Body of pancreas (tissue), 4 donors: ENCODE results near the gene NDUFAF7. TPM values are rescaled to one million over a fixed set of nuclear protein-coding genes. Genes with fewer than 3 reads are reported as not detected.
"Not testable (repeated sequence)": the region's sequence is repeated elsewhere in the genome, so short reads cannot be mapped to it uniquely, and the experiment has no call there.

ENCODE experiments used
- ATAC-seq: fragments of 150-250 bp; one replicate; pipeline ENCODE4 v1.9.1; 2016
- DNase-seq, 4 donors: peaks; one replicate each; pipeline ENCODE4 v3.0.0-alpha.2; 2019
- H3K27ac ChIP-seq, 4 donors: fragments of 200-600 bp; sonication (generic); 1 replicate in 3 of 4; 2 replicates in 1 of 4; pipeline versions ENCODE4 v1.5.1 to v1.6.1; 2016 to 2019; ENCODE audit warnings: mild to moderate bottlenecking in 1 of 4, mixed read lengths in 1 of 4, moderate library complexity in 1 of 4
- H3K27me3 ChIP-seq, 2 donors: fragments of 200-600 bp; sonication (generic); one replicate each; pipeline ENCODE4 v1.6.0; 2016; ENCODE audit warnings: mild to moderate bottlenecking in 1 of 2
- H3K36me3 ChIP-seq, 2 donors: fragments of 200-600 bp; sonication (generic); replicated peaks in 1 of 2; 2 replicates each; pipeline ENCODE4 v1.5.1; 2016; ENCODE audit warnings: low read depth in 2 of 2; ENCODE audit not compliant: insufficient read depth in 1 of 2
- H3K4me1 ChIP-seq: fragments of 200-600 bp; sonication (generic); one replicate; pipeline ENCODE4 v1.6.0; 2016
- H3K4me3 ChIP-seq, 2 donors: fragments of 200-600 bp; sonication (generic); 1 replicate in 1 of 2; 2 replicates in 1 of 2; pipeline ENCODE4 v1.5.1; 2016 to 2019
- H3K9me3 ChIP-seq, 3 donors: fragments of 200-600 bp; sonication (generic); 1 replicate in 2 of 3; 2 replicates in 1 of 3; pipeline ENCODE4 v1.5.1; 2016
- POLR2A ChIP-seq, 3 donors: fragments of 450-650 bp; IDR thresholded peaks; one replicate each; pipeline ENCODE4 v1.6.1; 2016; ENCODE audit warnings: antibody characterized with exemption in 3 of 3, mild to moderate bottlenecking in 2 of 3
- WGBS, 2 donors: methylation state at CpG; one replicate each; pipeline ENCODE4 v1.1.5; 2017; 5-methylcytosine and 5-hydroxymethylcytosine counted together
- intact Hi-C: fragments of 100-400 bp; cut with DNase I; formaldehyde crosslinking; loops from one replicate; pipeline ENCODE4 v1.15.1; 2023
- total RNA-seq, 2 donors: library from RNA; depleted of rRNA; stranded (reverse); fragments of >200 nt; gene quantifications; one replicate each; pipeline ENCODE4 v1.1.0, GENCODE V29; 2016
- TF ChIP-seq, protein P1 (sequence below), 7 experiments: fragments of 450-650 bp in 4 of 7; fragments of 200-600 bp in 3 of 7; sonication (generic) in 3 of 7; IDR thresholded peaks; one replicate each; pipeline ENCODE4 v1.5.1; 2016 to 2019; ENCODE audit warnings: antibody characterized with exemption in 7 of 7

NDUFAF7 gene
- total RNA-seq, 2 donors from 2014 or later: 12.2 to 18.5 TPM

DNA sequence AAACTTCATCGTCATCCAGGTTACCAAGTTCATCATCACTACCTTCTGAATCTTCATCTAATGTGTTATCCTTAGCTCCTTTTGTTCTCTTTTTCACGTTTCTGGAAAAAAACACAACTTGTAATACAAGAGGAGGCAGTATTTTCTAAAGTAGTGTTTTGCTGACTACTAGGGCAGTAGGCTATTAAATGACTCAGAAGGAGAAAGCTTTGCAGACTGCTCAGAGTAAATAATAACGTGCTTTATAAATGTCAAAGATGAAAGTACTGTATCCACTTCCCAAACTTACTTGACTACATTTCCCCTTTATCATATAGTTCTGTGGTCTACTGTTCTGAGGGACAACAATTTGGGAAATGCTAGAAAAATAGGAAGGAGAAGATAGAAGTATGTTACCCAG lies 19.5 kb upstream of the NDUFAF7 start:
- Histone ChIP-seq H3K4me1 (no peaks in the 10 kb centered on the region), H3K4me3 (no peak overlapping the region), H3K9me3 (peaks cover 0 to 7% (median 2%) of the 10 kb centered on the region in 3 donors), H3K27ac (no peak overlapping the region), H3K27me3 (no peaks in the 10 kb centered on the region), H3K36me3 (peaks cover 21 to 34% of the 10 kb centered on the region in 2 donors)
- WGBS, 2 donors: 89 to 92% methylated on average over 3 of the region's 3 CpGs
- no peak for DNase-seq
- intact Hi-C loops: no loop called here
- no peak for TF ChIP-seq POLR2A (IDR thresholded peaks at IDR 0.05)
- TF ChIP-seq, protein P1, sequence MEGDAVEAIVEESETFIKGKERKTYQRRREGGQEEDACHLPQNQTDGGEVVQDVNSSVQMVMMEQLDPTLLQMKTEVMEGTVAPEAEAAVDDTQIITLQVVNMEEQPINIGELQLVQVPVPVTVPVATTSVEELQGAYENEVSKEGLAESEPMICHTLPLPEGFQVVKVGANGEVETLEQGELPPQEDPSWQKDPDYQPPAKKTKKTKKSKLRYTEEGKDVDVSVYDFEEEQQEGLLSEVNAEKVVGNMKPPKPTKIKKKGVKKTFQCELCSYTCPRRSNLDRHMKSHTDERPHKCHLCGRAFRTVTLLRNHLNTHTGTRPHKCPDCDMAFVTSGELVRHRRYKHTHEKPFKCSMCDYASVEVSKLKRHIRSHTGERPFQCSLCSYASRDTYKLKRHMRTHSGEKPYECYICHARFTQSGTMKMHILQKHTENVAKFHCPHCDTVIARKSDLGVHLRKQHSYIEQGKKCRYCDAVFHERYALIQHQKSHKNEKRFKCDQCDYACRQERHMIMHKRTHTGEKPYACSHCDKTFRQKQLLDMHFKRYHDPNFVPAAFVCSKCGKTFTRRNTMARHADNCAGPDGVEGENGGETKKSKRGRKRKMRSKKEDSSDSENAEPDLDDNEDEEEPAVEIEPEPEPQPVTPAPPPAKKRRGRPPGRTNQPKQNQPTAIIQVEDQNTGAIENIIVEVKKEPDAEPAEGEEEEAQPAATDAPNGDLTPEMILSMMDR (IDR thresholded peaks at IDR 0.05): no peak
- ATAC-seq: no peak

DNA sequence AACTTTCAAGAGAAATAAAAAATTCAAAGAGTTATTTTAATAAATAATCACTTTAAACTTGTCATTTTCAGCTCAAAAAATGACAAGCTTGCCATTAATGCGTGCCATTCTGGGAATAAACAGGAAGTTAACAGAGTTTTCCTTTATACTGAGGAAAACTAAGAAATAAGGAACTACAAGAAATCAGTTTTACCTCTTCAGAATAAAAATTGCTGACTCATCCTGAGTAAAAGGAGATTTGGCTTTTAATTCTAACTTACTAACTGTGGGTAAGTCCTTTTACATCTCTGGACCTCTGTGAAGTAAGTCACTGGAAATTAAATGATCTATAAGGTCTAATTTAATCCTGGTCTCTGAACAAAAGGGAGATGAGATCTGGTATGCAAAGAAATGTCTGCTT lies 16.2 kb upstream of the NDUFAF7 start:
- WGBS, 2 donors: 72 to 93% methylated on average over 1 of the region's 1 CpG
- no peak overlapping the region for H3K27ac ChIP-seq
- no peak for DNase-seq
- no peaks in the 10 kb centered on the region for H3K27me3 ChIP-seq
- no peak for ATAC-seq
- no peaks in the 10 kb centered on the region for H3K4me1 ChIP-seq
- TF ChIP-seq POLR2A (IDR thresholded peaks at IDR 0.05): no peak
- TF ChIP-seq, protein P1 (IDR thresholded peaks at IDR 0.05): no peak
- intact Hi-C loops: no loop called here
- peaks cover 4 to 30% of the 10 kb centered on the region in 2 donors for H3K36me3 ChIP-seq
- no peak overlapping the region for H3K4me3 ChIP-seq
- H3K9me3 ChIP-seq: no peaks in the 10 kb centered on the region

DNA sequence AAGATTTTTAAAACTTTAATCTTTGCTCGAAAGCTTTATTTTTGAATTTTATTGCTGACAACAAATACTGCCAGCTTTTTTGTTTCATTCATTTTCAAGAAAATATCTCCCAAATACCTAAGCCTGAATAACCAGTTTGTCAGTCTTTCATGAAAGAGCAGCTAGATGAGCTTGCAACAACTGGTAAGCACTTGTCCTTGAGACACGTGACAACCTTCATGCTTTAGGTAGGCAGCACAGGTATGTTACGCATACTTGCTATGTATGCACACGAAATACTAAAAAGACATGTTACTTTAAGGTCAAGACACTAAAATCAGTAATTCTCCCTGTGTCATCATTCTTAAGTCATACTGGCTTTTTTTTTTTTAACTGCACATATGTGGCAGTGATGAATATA lies 12.4 kb upstream of the NDUFAF7 start:
- intact Hi-C loops: no loop called here
- 76 to 78% methylated on average over 4 of the region's 4 CpGs for WGBS, 2 donors
- H3K4me3 ChIP-seq: no peak overlapping the region
- H3K27ac ChIP-seq: no peak overlapping the region
- TF ChIP-seq, protein P1 (IDR thresholded peaks at IDR 0.05): no peak
- no peak for TF ChIP-seq POLR2A (IDR thresholded peaks at IDR 0.05)
- DNase-seq: no peak
- no peak for ATAC-seq
- peaks cover 4 to 22% of the 10 kb centered on the region in 2 donors for H3K36me3 ChIP-seq
- no peaks in the 10 kb centered on the region for H3K4me1 ChIP-seq
- H3K9me3 ChIP-seq: no peaks in the 10 kb centered on the region
- H3K27me3 ChIP-seq: no peaks in the 10 kb centered on the region

DNA sequence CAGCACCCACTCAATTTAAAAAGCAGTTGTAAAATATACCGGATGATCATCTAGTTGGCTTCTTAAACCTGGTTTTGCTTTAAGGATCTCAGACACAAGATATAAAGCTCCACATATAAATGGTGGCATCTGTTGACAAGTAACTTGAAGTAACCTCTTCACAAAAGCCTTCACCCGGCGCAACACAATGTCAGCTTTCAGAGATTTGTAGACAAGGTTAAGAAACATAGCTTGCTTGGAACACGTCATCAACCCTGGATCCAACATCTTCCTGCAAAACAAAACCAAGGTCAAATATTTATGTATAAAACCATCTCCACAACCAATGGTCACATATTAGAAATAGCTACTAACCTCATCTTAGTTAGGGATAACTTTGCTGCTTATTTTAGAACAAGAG lies 8.3 kb upstream of the NDUFAF7 start:
- no peak overlapping the region for H3K27ac ChIP-seq
- H3K9me3 ChIP-seq: no peaks in the 10 kb centered on the region
- no peak for ATAC-seq
- peaks cover 4% of the 10 kb centered on the region for H3K4me1 ChIP-seq
- DNase-seq: no peak
- no peaks in the 10 kb centered on the region for H3K27me3 ChIP-seq
- peaks cover 2 to 12% of the 10 kb centered on the region in 2 donors for H3K36me3 ChIP-seq
- H3K4me3 ChIP-seq: no peak overlapping the region
- 94 to 97% methylated on average over 4 of the region's 4 CpGs for whole genome bisulfite sequencing, 2 donors
- TF ChIP-seq, protein P1 (IDR thresholded peaks at IDR 0.05): no peak
- no peak for TF ChIP-seq POLR2A (IDR thresholded peaks at IDR 0.05)
- intact Hi-C loops: no loop called here

DNA sequence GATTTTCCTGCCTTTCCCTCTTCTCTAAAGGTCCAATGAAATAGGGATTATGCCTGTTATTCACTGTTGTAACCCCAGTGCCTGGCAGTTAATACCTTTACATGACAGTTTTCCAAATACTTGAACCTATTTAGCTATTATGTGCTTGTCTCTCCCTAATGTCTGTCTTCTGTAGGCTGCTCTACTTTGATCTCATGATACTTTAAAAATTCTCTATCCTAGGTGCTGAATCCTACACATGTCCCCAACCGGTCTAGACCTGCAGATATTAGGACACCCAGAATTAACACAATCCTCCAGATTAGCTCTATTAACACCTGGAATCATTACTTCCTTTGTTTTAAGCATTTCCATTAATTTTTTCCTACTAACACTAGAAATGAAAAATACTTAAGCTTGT lies 7.4 kb upstream of the NDUFAF7 start:
- no peak for DNase-seq
- intact Hi-C loops: no loop called here
- Histone ChIP-seq H3K4me1 (peaks cover 4% of the 10 kb centered on the region), H3K4me3 (no peak overlapping the region), H3K36me3 (peaks cover 5 to 15% of the 10 kb centered on the region in 2 donors), H3K27me3 (no peaks in the 10 kb centered on the region), H3K9me3 (no peaks in the 10 kb centered on the region), H3K27ac (no peak overlapping the region)
- ATAC-seq: no peak
- TF ChIP-seq, protein P1 (IDR thresholded peaks at IDR 0.05): no peak
- TF ChIP-seq POLR2A (IDR thresholded peaks at IDR 0.05): no peak
- WGBS, 2 donors: 93 to 97% methylated on average over 1 of the region's 1 CpG

DNA sequence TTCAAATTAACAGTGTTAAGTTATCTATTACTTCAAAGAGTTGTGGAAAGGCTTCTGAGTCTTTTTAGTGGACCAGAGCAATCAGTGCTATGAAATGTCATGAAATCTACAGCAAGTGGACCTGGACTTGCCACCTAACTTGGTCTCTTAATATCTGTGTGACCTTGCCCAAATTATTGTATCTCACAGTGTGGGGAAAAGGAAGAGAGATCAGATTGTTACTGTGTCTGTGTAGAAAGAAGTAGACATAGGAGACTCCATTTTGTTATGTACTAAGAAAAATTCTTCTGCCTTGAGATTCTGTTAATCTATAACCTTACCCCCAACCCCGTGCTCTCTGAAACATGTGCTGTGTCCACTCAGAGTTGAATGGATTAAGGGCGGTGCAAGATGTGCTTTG lies 6.3 kb upstream of the NDUFAF7 start:
- peaks cover 5 to 15% of the 10 kb centered on the region in 2 donors for H3K36me3 ChIP-seq
- H3K27ac ChIP-seq, H3K27me3 ChIP-seq, intact Hi-C loops, H3K9me3 ChIP-seq, DNase-seq, ATAC-seq, H3K4me3 ChIP-seq: not testable (repeated sequence)
- peaks cover 13% of the 10 kb centered on the region for H3K4me1 ChIP-seq
- 0 to 20% methylated on average over 1 of the region's 2 CpGs for WGBS, 2 donors
